Stimulated activated CD4-positive, alpha-beta T cell treated with anti-CD3 and anti-CD28 coated beads, TNF-alpha, amount 100 ng/mL, for 24 hours (primary cell): Measurements from ENCODE around the gene DDX54.

Experiments
- DNase-seq, 3 experiments: peaks; one replicate each; pipeline ENCODE4 v3.0.0-alpha.2; 2020; ENCODE audit warnings: low read depth in 3 of 3

Gene DDX54, protein sequence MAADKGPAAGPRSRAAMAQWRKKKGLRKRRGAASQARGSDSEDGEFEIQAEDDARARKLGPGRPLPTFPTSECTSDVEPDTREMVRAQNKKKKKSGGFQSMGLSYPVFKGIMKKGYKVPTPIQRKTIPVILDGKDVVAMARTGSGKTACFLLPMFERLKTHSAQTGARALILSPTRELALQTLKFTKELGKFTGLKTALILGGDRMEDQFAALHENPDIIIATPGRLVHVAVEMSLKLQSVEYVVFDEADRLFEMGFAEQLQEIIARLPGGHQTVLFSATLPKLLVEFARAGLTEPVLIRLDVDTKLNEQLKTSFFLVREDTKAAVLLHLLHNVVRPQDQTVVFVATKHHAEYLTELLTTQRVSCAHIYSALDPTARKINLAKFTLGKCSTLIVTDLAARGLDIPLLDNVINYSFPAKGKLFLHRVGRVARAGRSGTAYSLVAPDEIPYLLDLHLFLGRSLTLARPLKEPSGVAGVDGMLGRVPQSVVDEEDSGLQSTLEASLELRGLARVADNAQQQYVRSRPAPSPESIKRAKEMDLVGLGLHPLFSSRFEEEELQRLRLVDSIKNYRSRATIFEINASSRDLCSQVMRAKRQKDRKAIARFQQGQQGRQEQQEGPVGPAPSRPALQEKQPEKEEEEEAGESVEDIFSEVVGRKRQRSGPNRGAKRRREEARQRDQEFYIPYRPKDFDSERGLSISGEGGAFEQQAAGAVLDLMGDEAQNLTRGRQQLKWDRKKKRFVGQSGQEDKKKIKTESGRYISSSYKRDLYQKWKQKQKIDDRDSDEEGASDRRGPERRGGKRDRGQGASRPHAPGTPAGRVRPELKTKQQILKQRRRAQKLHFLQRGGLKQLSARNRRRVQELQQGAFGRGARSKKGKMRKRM

DNA sequence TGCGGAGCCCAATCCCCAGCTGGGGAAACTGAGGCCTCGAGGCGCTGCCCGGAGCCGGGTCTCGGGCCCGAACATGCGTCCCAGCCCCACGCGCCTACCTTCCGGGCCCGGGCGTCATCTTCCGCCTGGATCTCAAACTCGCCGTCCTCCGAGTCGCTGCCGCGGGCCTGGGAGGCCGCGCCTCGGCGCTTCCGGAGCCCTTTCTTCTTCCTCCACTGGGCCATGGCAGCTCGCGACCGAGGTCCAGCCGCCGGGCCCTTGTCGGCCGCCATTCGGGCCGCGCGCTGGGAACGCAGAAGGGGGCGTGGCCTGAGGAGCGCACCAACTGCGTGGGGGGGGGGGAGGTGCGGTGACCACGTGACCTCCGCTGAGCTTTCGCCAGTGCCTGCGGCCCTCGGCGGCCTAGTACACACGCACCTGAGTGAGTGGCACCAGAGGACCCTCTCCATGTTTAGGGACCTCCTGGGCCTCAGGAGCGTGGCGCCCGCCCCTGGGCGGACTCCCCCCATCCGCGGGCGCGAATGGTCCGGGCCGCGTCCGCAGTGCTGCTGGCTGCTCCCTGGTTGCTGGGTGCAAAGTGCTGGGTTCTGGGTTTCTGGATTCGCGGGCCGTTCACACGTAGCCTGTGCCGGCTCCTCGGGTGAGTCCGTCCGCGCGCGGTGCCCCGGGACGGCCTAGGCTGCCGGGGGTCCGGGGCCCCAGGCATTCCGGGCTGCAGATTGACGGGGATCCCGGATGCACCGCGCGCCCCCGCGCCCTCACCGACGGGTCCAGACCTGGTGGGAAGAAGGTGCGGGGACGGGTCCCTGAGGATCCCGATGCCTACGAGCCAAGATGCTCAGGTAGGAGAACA is at the start of gene DDX54, which contains the start of gene RITA1:
Gene DDX54, minus strand, starts transcription at position 299 of the 853 bp plus-strand sequence. Its CDS starts 27 bp downstream, at position 272.
Gene RITA1, plus strand, starts transcription at position 542 of the 853 bp plus-strand sequence. CDS start 1,026 bp downstream, outside the sequence.
- DNase-seq = peak; percentile 67 to 81 (median 69)

DNA sequence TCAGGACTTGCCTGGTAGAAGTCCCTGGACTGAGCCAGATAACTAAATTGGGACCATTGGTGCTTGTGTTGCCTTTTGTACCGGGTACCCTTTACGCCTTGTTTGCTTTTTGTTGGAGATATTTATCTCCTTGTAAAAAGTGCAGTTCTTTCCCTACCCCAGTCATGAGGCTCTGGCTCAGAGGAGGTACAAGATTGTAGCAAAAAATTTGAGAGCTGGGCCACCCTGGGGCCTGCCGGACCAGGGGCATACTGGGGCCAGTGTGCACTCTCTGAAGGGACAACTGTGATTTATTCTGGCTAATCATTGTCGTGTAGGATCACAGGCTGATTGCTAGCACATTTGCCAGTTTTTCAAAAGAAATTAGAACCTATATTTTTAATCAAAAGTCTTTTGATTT is 49.2 kb upstream of the DDX54 start:
- DNase-seq = no peak

DNA sequence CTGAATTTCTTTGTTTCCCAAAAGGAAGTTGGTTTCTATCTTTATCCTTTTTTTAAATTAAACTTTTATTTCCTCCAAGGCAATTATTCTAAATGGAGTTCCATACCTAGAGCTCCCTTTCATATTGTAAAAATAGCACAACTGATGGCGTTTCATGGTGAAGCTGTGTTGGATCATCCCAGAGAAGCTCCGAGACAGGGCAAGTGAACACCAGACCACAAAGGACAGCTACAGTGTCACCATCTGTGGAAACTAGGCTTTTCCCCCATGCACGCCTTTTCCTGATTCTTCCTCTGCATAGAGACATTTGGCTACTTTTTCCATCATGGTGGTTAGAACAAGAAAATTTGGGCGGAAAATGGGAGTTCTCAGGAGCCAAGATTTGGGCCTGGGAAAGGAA is 48.7 kb upstream of the DDX54 start:
- DNase-seq = no peak

DNA sequence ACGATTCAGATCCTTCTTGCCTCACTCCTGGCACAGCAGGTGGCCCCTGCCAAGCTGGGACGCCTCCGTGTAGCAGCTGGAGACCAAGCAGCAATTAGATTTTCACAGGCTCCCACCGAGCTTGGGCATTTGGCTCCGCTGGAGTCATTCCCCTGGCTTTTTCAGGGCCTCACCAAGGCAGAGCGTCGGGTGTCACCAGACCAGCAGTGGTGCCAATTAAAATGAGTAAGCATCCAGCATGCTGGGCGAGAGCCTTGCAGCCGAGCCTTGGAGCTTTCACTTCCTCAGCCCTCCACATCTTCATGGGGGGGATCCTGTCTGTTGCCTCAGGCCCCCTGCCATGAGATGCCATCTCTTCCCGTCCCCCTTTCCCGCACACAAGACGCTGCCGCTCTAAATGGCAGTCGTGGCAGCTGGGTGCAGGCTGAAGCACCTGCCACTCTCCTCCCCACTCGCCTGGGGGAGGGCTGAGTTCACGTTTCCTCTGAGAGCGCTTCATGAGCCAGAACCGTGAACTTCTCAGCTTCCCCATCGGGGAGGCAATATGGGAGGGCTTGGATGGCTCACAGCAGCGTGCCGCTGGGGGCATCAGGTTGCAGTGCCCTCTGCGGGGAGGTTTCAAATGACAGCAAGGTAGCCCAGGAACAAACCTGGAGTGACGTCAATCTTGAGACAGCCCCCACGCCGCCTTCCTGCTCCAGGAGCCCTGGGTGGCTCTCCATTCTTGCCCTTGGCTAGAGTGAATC is 47.7 kb upstream of the DDX54 start:
- DNase-seq = peak; percentile 21 to 57 (median 33)

DNA sequence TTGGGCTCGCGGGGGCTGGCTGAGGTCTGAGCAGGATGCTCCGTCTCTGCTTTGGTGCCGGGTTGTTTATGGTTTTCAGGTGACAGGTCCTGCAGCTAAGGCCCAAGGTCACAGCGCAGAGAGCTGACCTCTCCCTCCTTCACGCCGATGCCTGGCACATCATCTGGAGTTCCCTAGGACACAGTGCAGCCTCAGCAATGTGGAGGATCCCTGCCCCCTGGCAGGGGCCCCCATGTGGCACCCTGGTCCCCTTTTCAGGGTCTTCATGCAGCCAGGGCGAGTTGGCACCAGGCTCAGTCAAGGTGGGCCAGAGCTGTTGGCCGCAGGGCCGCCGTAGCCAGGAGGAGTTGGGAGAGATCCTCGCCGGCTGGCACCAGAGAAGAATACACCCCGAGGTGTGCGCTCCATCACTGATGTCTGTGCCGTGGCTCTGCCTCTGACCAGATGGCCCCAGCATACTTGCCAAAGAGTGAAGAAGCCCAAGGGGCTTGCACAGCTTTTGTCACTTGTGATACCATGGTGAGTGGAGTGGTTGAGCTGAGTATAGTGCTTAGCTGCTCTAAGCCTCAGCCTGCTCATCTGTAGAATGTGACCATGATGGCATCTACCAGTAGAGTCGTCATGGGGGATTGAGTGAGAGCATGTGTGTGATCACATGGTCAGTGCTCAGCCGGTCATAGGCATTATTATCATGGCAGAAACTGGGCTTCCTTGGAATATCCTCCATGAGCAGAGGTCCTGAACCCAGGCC is 47.0 kb upstream of the DDX54 start:
- DNase-seq = no peak

DNA sequence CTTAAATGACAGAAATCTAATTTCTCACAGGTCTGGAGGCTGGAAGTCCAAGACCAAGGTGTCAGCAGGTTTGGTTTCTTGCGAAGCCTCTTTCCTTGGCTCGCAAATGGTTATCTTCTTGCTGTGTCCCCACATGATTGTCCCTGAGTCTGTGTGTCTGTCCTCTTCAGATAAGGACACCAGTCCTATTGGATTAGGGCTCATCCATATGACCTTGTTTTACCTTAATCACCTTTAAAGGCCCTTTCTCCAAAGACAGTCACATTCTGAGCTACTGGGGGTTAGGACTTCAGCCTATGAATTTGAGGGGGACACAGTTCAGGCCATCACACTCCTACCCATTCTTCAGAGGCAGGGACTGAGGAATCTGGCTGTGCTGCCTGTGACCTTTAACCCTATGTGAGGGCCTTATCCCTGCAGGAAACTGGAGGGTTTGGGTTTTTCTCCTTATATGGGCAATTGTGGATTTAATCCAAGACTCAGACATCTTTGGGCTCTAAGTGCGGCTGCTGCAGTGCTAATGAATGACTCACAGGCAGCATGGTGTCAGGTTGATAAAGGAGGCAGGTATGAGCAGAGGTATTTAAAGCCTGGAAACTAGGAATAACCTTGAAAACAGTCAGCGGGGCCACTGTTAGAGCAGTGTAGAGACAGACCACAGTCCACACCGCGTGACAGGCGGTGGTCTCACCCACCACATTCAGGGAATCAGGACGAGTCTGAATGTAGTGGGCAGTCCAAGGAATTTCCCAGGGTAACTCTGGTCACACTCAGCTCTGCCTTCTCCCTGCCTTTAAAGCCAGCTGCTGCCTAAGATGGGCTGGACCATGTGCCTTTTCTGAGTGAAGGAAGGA is 46.2 kb upstream of the DDX54 start:
- DNase-seq = no peak

DNA sequence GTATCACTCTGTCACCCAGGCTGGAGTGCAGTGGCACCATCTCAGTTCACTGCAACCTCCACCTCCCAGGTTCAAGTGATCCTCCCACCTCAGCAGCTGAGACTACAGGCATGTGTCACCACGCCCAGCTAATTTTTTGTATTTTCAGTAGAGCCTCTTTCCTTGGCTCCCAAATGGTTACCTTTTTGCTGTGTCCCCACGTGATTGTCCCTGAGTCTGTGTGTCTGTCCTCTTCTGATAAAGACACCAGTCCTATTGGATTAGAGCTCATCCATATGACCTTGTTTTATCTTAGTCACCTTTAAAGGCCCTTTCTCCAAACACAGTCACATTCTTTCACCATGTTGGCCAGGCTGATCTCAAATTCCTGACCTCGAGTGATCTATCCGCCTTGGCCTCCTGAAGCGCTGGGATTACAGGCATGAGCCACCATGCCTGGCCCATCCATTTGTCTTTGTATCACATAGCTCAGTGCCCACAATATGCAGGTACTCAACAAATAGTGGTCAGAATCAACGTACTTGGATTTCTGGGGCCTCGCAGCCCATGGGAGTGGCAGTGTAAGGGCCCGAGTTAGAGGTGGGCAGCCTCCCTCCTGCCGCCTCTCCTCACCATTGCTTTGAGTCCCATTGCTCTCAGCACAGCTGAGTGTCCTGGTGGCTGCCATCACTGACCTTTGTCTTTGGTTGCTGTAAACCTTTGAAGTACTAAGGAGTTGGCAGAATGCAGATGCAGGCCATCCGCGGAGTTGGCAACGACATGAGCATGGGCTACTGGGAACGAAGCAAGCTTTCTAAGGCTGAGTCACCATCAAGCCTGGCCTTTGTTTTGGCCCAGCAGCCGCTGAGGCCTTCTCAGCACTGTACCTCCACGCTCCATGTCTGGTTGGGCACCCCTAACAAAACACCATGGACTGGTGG is 45.3 kb upstream of the DDX54 start:
- DNase-seq = no peak

DNA sequence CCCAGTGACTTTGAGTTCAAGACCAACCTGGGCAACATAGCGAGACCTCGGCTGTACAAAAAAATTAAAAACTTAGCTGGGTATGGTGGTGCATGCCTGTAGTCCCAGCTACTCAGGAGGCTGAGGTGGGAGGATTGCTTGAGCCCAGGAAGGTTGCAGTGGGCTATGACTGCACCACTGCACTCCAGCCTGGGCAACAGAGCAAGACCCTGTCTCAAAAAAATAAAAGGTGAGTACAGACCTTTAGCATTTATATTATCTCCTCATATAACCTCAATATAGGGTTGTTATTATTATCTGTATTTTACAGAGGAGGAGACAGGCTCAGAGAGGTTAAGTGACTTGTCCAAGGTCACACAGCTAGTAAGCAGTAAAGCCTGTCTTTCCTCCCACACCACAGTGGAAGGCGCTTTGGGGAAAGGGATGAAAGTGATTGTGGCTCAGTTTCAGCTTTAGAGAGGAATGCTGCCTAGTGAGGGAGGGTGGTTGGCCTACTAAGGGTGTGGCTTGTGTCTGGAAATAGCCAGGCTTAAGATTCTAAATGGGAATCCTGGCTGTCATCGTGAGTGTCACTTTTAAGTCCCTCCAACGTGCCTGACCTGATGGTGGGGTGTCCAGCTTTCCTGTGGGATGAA is 43.2 kb upstream of the DDX54 start:
- DNase-seq = no peak

DNA sequence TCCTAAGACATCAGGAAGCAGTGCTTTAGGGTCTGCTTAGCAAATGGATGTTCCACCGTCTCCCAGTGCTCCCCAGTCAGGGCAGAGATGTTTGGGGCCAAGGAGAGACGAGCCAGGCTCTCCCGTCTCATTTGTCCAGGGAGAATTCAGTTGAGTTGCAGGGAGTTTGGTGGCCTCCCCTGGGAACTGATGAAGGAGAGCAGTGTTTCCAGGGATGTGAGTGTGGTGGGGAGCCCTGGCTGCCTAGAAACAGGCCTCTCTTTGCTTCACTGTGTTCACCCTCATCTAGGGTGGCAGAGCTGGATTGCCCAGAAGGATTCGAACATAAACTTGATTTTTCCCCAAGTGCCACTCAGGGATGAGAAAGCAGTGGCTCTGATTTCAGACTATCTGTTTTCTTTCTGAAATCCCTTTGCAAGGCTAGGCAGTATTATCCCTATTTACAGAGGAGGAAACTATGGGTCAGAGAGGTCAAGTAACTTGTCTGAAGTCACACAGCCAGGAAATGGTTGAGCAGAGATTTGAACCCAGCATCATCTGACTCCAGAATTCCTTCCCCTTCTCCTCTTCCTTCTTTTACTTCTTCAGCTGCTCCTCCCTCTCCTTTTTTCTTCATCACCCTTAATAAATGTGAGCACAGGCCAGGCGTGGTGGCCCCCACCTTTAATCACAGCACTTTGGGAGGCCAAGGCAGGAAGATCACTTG is 42.6 kb upstream of the DDX54 start:
- no peak for DNase-seq

DNA sequence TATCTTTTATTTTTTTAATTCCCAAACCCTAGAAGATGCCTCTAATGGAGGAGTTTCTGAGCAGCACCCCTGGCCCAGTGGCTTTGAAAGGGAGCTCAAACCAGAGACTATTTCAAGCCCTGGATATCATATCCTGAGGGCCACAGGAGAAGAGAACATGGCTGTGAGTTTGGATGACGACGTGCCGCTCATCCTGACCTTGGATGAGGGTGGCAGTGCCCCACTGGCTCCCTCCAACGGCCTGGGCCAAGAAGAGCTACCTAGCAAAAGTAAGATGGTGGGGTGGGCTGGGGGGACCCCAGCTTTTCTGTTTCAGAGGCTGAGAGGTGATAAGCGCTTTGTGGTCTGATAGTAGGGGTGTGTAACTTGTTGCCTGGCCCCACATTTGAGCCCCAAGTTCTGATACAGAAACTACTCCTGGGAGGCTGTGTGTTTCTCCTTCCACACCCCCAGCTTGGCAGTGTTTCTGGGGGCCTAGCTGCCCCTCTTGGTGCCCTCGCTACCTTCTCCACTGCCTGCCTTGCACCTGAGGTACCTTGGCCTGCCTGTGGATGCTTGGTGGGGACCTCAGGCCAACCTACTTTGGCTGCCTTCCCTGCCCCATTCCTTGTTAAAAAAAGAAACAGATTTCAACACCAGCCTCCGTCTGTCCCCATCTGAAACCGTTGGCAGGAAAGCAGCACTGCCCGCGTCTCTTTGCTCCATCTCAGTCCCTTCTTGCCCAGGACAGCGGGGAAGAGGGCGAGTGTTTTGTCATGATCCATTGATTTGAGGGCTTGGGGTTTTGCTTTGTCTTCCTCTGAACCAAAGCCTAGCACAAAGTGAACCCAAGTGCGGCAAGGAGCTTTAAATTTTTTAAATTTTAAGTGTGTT is 41.7 kb upstream of the DDX54 start:
- DNase-seq = no peak

DNA sequence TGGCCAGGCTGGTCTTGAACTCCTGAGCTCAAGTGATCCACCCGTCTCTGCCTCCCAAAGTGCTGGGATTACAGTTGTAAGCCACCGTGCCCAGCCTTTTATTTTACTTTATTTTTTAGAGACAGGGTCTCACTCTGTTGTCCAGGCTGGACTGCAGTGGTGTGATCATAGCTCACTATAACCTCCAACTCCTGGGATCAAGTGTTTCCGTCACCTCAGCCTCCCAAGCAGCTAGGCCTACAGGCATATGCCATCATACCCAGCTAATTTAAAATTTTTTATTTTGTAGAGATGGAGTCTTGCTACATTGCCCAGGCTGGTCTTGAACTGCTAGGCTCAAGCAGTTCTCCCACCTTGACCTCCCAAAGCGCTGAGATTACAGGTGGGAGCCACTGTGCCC is 39.7 kb upstream of the DDX54 start:
- DNase-seq = no peak

DNA sequence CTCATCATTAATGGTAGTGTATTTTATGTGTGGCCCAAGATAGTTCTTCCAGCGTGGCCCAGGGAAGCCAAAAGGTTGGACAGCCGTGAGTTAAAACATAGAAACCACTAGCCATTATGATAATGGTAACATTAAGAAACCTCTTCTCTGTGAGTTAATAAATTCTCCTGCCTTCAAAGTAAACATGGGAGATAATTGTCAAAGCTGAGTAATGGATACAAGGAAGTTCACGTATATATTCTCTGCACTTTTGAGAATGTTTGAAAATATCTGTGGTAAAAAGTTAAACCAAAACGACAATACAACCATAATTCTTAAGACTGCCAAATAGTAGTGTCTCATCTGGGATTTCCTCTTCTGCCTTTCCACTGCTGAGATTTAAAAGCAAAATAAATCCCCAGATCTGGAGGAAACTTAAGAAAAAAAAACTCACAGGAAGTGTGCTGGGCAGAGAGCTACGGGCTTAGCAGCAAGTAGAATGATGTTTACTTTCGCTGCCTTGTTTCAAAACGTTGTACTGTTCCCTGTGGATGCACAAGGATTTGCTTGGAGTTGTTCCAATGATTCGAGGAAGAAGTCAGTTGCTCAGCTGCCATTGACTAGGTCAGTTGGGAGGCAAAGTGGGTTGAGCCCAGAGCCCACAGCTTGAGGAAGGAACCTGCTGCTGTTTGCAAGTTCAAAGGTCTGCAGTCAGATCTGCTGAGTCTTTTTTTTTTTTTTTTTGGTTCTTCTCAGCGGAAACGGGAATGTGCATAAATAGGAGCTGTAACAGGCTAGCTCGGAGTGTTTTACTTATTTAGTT is 37.7 kb upstream of the DDX54 start:
- DNase-seq = no peak

DNA sequence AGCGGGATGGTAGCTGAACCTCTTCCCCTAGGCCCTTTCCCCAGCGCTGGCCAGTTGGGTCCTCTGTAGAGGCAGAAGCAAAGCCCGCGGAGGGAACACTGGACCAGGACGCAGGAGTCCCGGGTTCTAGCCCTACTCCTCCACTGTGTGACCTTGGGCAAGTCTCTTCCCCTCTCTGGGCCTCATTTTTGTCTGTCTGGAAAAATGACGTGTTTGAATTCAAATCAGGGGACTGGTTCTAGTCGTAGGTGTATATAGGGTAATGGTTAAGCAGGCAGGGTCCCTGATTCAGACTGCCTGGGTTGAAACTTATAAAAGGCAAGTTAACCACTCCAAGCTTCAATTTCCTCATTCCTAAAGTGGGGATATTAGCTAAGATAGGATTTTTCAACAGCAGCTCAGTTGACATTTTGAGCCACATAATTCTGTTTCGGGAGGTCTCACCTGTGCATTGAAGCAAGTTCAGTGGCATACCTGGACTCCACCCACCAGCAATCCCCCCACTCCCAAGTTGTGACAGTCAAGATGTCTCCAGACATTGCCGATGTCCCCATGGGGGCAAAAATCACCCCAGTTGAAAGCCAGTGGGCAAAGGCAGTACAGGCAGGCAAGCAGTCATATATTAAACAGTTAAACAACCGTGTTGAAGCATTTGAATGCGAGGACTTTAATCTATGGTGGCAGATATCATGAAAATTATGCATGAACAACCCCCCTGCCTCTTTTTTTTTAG is 36.9 kb upstream of the DDX54 start:
- peak in 1 of 3 experiments; percentile 14 for DNase-seq

DNA sequence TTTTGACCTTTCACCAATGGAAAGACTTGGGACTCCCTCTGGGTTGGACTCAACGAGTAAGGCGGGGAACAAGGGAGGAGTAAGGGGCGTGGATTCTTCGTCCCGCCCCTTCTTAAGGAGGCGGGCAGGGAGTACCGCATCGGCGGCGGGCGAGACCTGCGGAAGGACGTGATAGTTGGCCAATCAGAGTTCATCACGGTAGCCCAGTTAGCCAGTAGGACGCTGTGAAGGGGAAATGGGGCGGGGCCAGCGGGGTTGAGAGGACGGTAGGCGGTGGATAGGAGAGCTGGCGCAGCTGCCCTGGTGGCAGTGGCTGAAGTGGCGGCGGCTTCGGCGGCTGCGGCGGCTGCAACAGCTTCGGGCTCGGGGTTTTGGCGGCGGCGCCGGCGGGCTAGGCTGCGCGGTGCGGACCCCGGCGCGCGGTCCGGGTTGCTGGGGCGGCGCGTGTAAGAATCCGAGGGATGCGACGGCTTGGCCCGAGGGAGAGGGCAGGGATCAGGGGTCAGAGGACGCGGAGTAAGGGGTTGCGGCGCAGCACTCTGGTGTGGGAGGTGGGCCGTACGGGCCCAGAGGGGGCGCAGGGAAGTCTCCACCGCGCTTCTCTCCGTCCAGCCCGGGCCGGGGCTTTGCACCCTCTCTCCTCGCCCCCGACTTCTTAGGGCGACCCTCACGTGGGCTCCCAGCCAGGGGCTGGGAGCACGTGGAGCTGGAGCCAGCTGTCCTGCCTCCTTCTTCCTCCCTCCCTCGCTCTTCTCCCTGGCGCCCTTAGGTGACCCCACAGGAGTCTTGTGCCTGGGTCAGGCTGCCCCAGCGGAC is 36.1 kb upstream of the DDX54 start, which contains the start of gene TPCN1:
Gene TPCN1, plus strand, starts transcription at position 284 of the 816 bp plus-strand sequence. CDS start 5,389 bp downstream, outside the sequence.
- DNase-seq = peak; percentile 97 to 99 (median 98)
